ENCODE results near the gene PTPN3. TPM values are rescaled to one million over a fixed set of nuclear protein-coding genes. Genes with fewer than 3 reads are reported as not detected.

The PTPN3 gene
- total RNA-seq, 1 experiment from 2014 or later: 20.8 TPM

DNA sequence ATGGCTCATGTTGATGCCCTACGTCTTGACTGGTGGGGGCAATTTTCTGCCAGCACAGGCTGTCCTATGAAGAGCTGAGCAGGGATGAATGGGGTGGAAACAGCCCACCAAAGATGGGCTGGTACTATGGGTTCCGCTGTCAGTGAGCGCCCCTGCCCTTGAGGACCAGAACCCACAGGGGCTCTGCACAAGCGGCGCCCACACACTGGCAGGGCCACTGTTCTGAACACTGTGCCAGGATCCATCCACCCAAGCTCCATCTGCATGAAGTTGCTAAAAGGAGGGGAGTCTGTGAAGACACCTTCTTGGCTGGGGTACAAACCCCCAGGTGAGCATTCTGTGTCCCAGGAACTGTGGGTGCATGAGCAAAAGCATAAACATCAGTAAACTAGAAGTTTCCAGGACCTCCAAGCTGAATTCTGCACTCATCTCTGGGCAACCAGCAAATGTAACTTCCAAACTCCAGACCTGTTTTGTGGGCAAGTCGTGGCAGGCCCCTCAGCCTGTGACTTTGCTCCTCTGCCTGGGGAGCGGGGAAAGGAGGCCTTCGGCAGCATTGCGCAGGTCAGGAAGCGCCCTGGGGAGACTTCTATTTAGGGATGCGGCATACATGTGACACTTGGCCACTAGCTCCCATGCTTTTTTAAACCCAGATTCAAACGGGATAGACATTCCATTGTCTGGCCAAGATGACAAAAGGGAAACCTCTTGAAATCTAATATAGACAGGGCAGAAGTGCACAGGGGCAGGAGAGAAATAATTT, 48.9 kb downstream of the PTPN3 start (continued):
- TF ChIP-seq POLR2AphosphoS5 (IDR thresholded peaks at IDR 0.05; ENCODE audit: low read depth, low read length) (no peak), EGR1 (IDR thresholded peaks at IDR 0.05; ENCODE audit: low read depth) (no peak), SP1 (IDR thresholded peaks at IDR 0.05; ENCODE audit: low read depth) (no peak), FOSL1 (IDR thresholded peaks at IDR 0.05; ENCODE audit: low read depth) (no peak), TCF7L2 (IDR thresholded peaks at IDR 0.05; ENCODE audit: borderline replicate concordance, extremely low read depth, insufficient read depth, insufficient read length) (no peak)
- TF ChIP-seq, protein P1, sequence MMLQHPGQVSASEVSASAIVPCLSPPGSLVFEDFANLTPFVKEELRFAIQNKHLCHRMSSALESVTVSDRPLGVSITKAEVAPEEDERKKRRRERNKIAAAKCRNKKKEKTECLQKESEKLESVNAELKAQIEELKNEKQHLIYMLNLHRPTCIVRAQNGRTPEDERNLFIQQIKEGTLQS (IDR thresholded peaks at IDR 0.05): no peak
- TF ChIP-seq, protein P2, sequence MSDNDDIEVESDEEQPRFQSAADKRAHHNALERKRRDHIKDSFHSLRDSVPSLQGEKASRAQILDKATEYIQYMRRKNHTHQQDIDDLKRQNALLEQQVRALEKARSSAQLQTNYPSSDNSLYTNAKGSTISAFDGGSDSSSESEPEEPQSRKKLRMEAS (IDR thresholded peaks at IDR 0.05): no peak

DNA sequence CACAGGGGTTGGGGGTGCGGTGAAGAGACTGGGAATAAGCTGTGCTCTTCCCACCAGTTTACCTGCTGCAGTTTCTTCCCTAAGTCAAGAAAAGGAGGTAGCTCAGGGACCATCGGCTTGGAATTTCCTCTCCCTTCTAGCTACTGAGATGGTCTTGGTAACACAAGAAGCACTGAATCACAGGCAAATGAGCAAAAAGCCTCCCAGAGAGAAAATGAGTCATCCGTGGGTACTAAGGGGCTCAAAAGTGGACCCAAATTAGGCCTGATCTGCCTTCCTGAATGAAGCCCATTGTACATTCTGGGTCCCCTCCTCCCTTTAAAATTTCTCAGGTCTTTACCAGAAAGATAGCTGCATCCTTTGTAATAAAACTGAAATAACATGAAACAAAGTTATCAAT, 49.9 kb downstream of the PTPN3 start:
- intact Hi-C loops (cut with micrococcal nuclease): loop anchor here (10.0 kb wide), 1 partner anchor 207 kb away; no protein-coding TSS in a partner anchor
- no peak overlapping the region for H3K9ac ChIP-seq (ENCODE audit: low read length)
- no peak overlapping the region for H2AFZ ChIP-seq (ENCODE audit: low read depth, low read length, poor library complexity, severe bottlenecking)
- no TSS peak for BruUV-seq (replicated peaks)
- H3K36me3 ChIP-seq (ENCODE audit: control insufficient read depth in 1 of 2, insufficient read depth in 2 of 2, low read length in 2 of 2): peaks cover 8 to 15% of the 10 kb centered on the region in 2 experiments; a peak in 3 of 4 replicates
- TF ChIP-seq SP1 (IDR thresholded peaks at IDR 0.05; ENCODE audit: low read depth) (no peak), ZNF274 (IDR thresholded peaks at IDR 0.05; ENCODE audit: low read depth, low read length) (no peak), ZFX (IDR thresholded peaks at IDR 0.05) (no peak), EGR1 (IDR thresholded peaks at IDR 0.05; ENCODE audit: low read depth) (no peak), EZH2 (IDR thresholded peaks at IDR 0.05) (no peak), JUND (IDR thresholded peaks at IDR 0.05) (no peak), CBX3 (IDR thresholded peaks at IDR 0.05; ENCODE audit: low read depth) (no peak), SIN3A (IDR thresholded peaks at IDR 0.05; ENCODE audit: low read depth) (no peak), CEBPB (IDR thresholded peaks at IDR 0.05; ENCODE audit: low read depth) (no peak), TCF7L2 (IDR thresholded peaks at IDR 0.05; ENCODE audit: borderline replicate concordance, extremely low read depth, insufficient read depth, insufficient read length) (no peak), POLR2A (IDR thresholded peaks at IDR 0.05; ENCODE audit: borderline replicate concordance, extremely low read depth, insufficient read depth, insufficient read length) (no peak)
- TF ChIP-seq, protein P2 (IDR thresholded peaks at IDR 0.05): no peak
- TF ChIP-seq, protein P1 (IDR thresholded peaks at IDR 0.05): no peak
- no peak overlapping the region for H3K4me2 ChIP-seq (ENCODE audit: low read length)
- no peaks in the 10 kb centered on the region for H3K27me3 ChIP-seq (ENCODE audit: insufficient read depth, low read length)
- POLR2A ChIA-PET: no interaction called here
- H3K79me2 ChIP-seq (ENCODE audit: insufficient read depth, low read length): no peaks in the 10 kb centered on the region
- RAD21 ChIA-PET (ENCODE audit: low non-redundant PET in 1 of 2, low total read pairs in 2 of 2, uncharacterized antibody in 2 of 2, unreplicated experiment in 2 of 2): no interaction called here
- ATAC-seq: no peak
- DNase-seq (ENCODE audit: low read depth, low spot score): no peak
- H3K4me3 ChIP-seq (replicated peaks in 1 of 2; ENCODE audit: low read depth in 1 of 2, low read length in 2 of 2): no peak overlapping the region
- H4K20me1 ChIP-seq (ENCODE audit: insufficient read depth): no peaks in the 10 kb centered on the region
- no peaks in the 10 kb centered on the region for H3K9me3 ChIP-seq (ENCODE audit: control insufficient read depth in 1 of 2, insufficient read depth in 1 of 2, low read depth in 1 of 2, low read length in 2 of 2)
- H3K9me2 ChIP-seq (ENCODE audit: insufficient read depth): no peaks in the 10 kb centered on the region
- CTCF ChIA-PET: interaction anchor here (1.2 kb wide), 1 partner anchor 46 kb away, joined by 3 read pairs; no protein-coding TSS in a partner anchor
- H3K4me1 ChIP-seq (ENCODE audit: control insufficient read depth in 1 of 2, insufficient read depth in 2 of 2, low read length in 2 of 2): no peaks in the 10 kb centered on the region
- no peak overlapping the region for H3K27ac ChIP-seq (ENCODE audit: low read depth, low read length)

Measured in HCT116 (cell line).